H1 (cell line): ENCODE measurements around the gene ZNF513. TPM values are rescaled to one million over a fixed set of nuclear protein-coding genes. Genes with fewer than 3 reads are reported as not detected.

Experiments used
- CTCF ChIA-PET: fragments of 300-600 bp; sonication (Branson Sonifier 250); formaldehyde crosslinking; loops from one replicate; lab custom pipeline; 2021; ENCODE audit not compliant: partially characterized antibody; lab: Charles Lee
- POLR2A ChIA-PET: fragments of 300-600 bp; sonication (Branson Sonifier 250); formaldehyde crosslinking; loops from one replicate; lab custom pipeline; 2021; ENCODE audit warnings: inconsistent platforms; ENCODE audit not compliant: partially characterized antibody; lab: Charles Lee
- DNase-seq, 2 experiments: peaks; one replicate each; pipeline versions ENCODE4 v3.0.0 to v3.0.0-alpha.2; 2010 to 2022; ENCODE audit warnings: low spot score in 2 of 2, low read depth in 1 of 2, mixed read lengths in 1 of 2
- FAIRE-seq: peaks from 2 replicates; lab custom pipeline; 2011; peaks lifted over from hg19 to GRCh38; lab: Jason Lieb, UNC
- H2AFZ ChIP-seq: 2 replicates; pipeline ENCODE4 v1.8.1; 2012; ENCODE audit warnings: low read length, inconsistent platforms
- H2AK5ac ChIP-seq: 2 replicates; pipeline ENCODE4 v1.6.1; 2013; ENCODE audit warnings: low read depth, low read length
- H2BK120ac ChIP-seq: replicated peaks from 2 replicates; pipeline ENCODE3; 2013; ENCODE audit warnings: low read depth, low read length, inconsistent platforms
- H2BK12ac ChIP-seq: 2 replicates; pipeline ENCODE4 v1.6.1; 2013; ENCODE audit warnings: low read depth, low read length
- H2BK15ac ChIP-seq: 2 replicates; pipeline ENCODE4 v1.6.1; 2013; ENCODE audit warnings: low read length
- H2BK20ac ChIP-seq: 2 replicates; pipeline ENCODE4 v1.6.1; 2013; ENCODE audit warnings: low read length
- H2BK5ac ChIP-seq: 2 replicates; pipeline ENCODE4 v1.6.1; 2013; ENCODE audit warnings: low read depth, low read length
- H3K14ac ChIP-seq: 2 replicates; pipeline ENCODE4 v1.6.1; 2013; ENCODE audit warnings: inconsistent platforms; ENCODE audit not compliant: insufficient read length
- H3K18ac ChIP-seq: 2 replicates; pipeline ENCODE4 v1.6.1; 2013; ENCODE audit warnings: low read length; ENCODE audit errors: extremely low read depth
- H3K23ac ChIP-seq: 2 replicates; pipeline ENCODE4 v1.6.1; 2013; ENCODE audit warnings: inconsistent platforms; ENCODE audit not compliant: insufficient read length
- H3K23me2 ChIP-seq: 2 replicates; pipeline ENCODE4 v1.6.1; 2013; ENCODE audit warnings: low read depth, low read length
- H3K27ac ChIP-seq: 2 replicates; pipeline ENCODE4 v1.6.1; 2011; ENCODE audit warnings: low read depth, low read length, inconsistent platforms
- H3K27me3 ChIP-seq, 4 experiments: replicated peaks in 1 of 4; 1 replicate in 1 of 4; 2 replicates in 3 of 4; pipeline versions ENCODE4 v1.6.1 to v1.8.1; 2011 to 2013; ENCODE audit warnings: low read length in 3 of 4, mild to moderate bottlenecking in 3 of 4, inconsistent platforms in 2 of 4, mixed read lengths in 2 of 4, moderate library complexity in 1 of 4; ENCODE audit not compliant: control insufficient read depth in 3 of 4, insufficient read depth in 3 of 4; ENCODE audit errors: extremely low read depth in 1 of 4
- H3K36me3 ChIP-seq, 4 experiments: 2 replicates each; pipeline versions ENCODE4 v1.6.1 to v1.8.1; 2011 to 2013; ENCODE audit warnings: mild to moderate bottlenecking in 4 of 4, low read length in 3 of 4, moderate library complexity in 2 of 4, control low read depth in 1 of 4, inconsistent platforms in 1 of 4; ENCODE audit not compliant: insufficient read depth in 4 of 4, control insufficient read depth in 2 of 4
- H3K4ac ChIP-seq: replicated peaks from 2 replicates; pipeline ENCODE3; 2013; ENCODE audit warnings: low read length, low read depth, mixed read lengths, inconsistent platforms; ENCODE audit not compliant: insufficient read length
- H3K4me1 ChIP-seq, 4 experiments: replicated peaks in 1 of 4; 1 replicate in 1 of 4; 2 replicates in 3 of 4; pipeline versions ENCODE4 v1.6.1 to v1.8.1; 2011 to 2013; ENCODE audit warnings: low read length in 3 of 4, inconsistent platforms in 2 of 4, mixed read lengths in 1 of 4; ENCODE audit not compliant: insufficient read depth in 4 of 4, control insufficient read depth in 3 of 4
- H3K4me2 ChIP-seq, 2 experiments: 2 replicates each; pipeline versions ENCODE4 v1.6.1 to v1.8.1; 2011 to 2013; ENCODE audit warnings: low read depth in 2 of 2, low read length in 2 of 2, control low read depth in 1 of 2, inconsistent platforms in 1 of 2, mild to moderate bottlenecking in 1 of 2; ENCODE audit not compliant: insufficient read depth in 1 of 2
- H3K4me3 ChIP-seq, 4 experiments: fragments of 200-600, 300-600 bp in 1 of 4; sonication (generic), shearing (Covaris generic), sonication (Bioruptor Twin) in 1 of 4; 2 replicates each; pipeline versions ENCODE4 v1.5.1 to v1.8.1; 2011 to 2016; ENCODE audit warnings: low read length in 4 of 4, low read depth in 3 of 4, control low read depth in 2 of 4, inconsistent platforms in 2 of 4, mild to moderate bottlenecking in 2 of 4, mixed read lengths in 1 of 4, moderate library complexity in 1 of 4; ENCODE audit not compliant: insufficient read depth in 2 of 4; ENCODE audit errors: extremely low read depth in 1 of 4
- H3K56ac ChIP-seq: replicated peaks from 2 replicates; pipeline ENCODE3; 2013; ENCODE audit warnings: low read depth, mild to moderate bottlenecking, mixed read lengths, low read length, inconsistent platforms; ENCODE audit not compliant: insufficient read length
- H3K79me1 ChIP-seq: 2 replicates; pipeline ENCODE4 v1.6.1; 2013; ENCODE audit warnings: low read depth, low read length, control low read depth
- H3K79me2 ChIP-seq, 2 experiments: 2 replicates each; pipeline versions ENCODE4 v1.6.1 to v1.8.1; 2012 to 2013; ENCODE audit warnings: low read length in 2 of 2, mild to moderate bottlenecking in 2 of 2, inconsistent platforms in 1 of 2; ENCODE audit not compliant: insufficient read depth in 2 of 2, control insufficient read depth in 1 of 2
- H3K9ac ChIP-seq, 4 experiments: replicated peaks in 1 of 4; 1 replicate in 1 of 4; 2 replicates in 3 of 4; pipeline versions ENCODE4 v1.6.1 to v1.8.1; 2011 to 2013; ENCODE audit warnings: low read depth in 3 of 4, low read length in 3 of 4, control low read depth in 2 of 4, mild to moderate bottlenecking in 2 of 4, moderate library complexity in 2 of 4, inconsistent platforms in 1 of 4; ENCODE audit errors: extremely low read depth in 1 of 4
- H3K9me3 ChIP-seq, 2 experiments: 2 replicates each; pipeline versions ENCODE4 v1.6.1 to v1.8.1; 2012 to 2013; ENCODE audit warnings: mild to moderate bottlenecking in 2 of 2, moderate library complexity in 2 of 2, control low read depth in 1 of 2, inconsistent platforms in 1 of 2, low read depth in 1 of 2, low read length in 1 of 2, mixed read lengths in 1 of 2; ENCODE audit not compliant: insufficient read depth in 2 of 2
- H4K20me1 ChIP-seq, 2 experiments: replicated peaks in 1 of 2; 2 replicates each; pipeline versions ENCODE3 to v1.8.1; 2011 to 2013; ENCODE audit warnings: inconsistent platforms in 2 of 2, low read length in 2 of 2, mild to moderate bottlenecking in 1 of 2; ENCODE audit not compliant: insufficient read depth in 2 of 2, control insufficient read depth in 1 of 2
- H4K5ac ChIP-seq: 2 replicates; pipeline ENCODE4 v1.6.1; 2013; ENCODE audit warnings: low read length, low read depth, mixed read lengths, inconsistent platforms; ENCODE audit not compliant: insufficient read length
- H4K8ac ChIP-seq: 2 replicates; pipeline ENCODE4 v1.8.0; 2013; ENCODE audit warnings: mild to moderate bottlenecking, moderate library complexity, low read length, inconsistent platforms; ENCODE audit not compliant: insufficient read depth; ENCODE audit errors: extremely low read depth
- H4K91ac ChIP-seq: replicated peaks from 2 replicates; pipeline ENCODE3; 2013; ENCODE audit warnings: low read length, mixed read lengths, inconsistent platforms; ENCODE audit not compliant: insufficient read length
- POLR2A ChIP-seq, 2 experiments: IDR thresholded peaks; 1 replicate in 1 of 2; 2 replicates in 1 of 2; pipeline ENCODE4 v1.6.1; 2011; ENCODE audit warnings: low read depth in 2 of 2, low read length in 2 of 2, mild to moderate bottlenecking in 2 of 2; ENCODE audit errors: control extremely low read depth in 1 of 2
- WGBS, 2 experiments: shearing (Covaris generic) in 1 of 2; methylation state at CpG; one replicate each; pipeline versions ENCODE4 v1.1.6 to v1.1.7; 2013 to 2015; ENCODE audit warnings: low lambda C conversion rate in 2 of 2, mixed read lengths in 2 of 2, inconsistent platforms in 1 of 2, low coverage in 1 of 2, missing lambda C conversion rate in 1 of 2; ENCODE audit not compliant: insufficient replicate concordance in 2 of 2, insufficient coverage in 1 of 2, insufficient read length in 1 of 2; ENCODE audit errors: extremely low coverage in 1 of 2, missing lambda C conversion rate in 1 of 2; 5-methylcytosine and 5-hydroxymethylcytosine counted together
- polyA plus RNA-seq, 7 experiments: library from polyadenylated mRNA; depleted of rRNA in 3 of 7; stranded (reverse) in 5 of 7; unstranded in 2 of 7; fragments of >200 nt in 5 of 7; fragments of 200-250 nt in 2 of 7; gene quantifications; 1 replicate in 5 of 7; 2 replicates in 1 of 7; 4 replicates in 1 of 7; pipeline versions ENCODE4 v1.2.1 to v1.2.3, GENCODE V29; 2011 to 2013; ENCODE audit warnings: missing spikeins in 2 of 7, mixed read lengths in 2 of 7
- total RNA-seq: library from RNA; stranded (reverse); fragmentation: NEBNext Ultra II Directional; extraction: Animal tissue kit (Norgen Biotek cat#: 25700); gene quantifications from 2 replicates; pipeline ENCODE4 v1.2.1, GENCODE V29; 2021
- TF ChIP-seq, protein P1 (sequence below): IDR thresholded peaks from 2 replicates; pipeline ENCODE4 v1.6.1; 2012; ENCODE audit warnings: inconsistent platforms

Gene ZNF513
- total and polyA plus RNA-seq, 2 of the 8 experiments (the other 6 are each of a cell fraction or from before 2014, with no cell fraction given): 17.3 to 29.5 TPM

DNA sequence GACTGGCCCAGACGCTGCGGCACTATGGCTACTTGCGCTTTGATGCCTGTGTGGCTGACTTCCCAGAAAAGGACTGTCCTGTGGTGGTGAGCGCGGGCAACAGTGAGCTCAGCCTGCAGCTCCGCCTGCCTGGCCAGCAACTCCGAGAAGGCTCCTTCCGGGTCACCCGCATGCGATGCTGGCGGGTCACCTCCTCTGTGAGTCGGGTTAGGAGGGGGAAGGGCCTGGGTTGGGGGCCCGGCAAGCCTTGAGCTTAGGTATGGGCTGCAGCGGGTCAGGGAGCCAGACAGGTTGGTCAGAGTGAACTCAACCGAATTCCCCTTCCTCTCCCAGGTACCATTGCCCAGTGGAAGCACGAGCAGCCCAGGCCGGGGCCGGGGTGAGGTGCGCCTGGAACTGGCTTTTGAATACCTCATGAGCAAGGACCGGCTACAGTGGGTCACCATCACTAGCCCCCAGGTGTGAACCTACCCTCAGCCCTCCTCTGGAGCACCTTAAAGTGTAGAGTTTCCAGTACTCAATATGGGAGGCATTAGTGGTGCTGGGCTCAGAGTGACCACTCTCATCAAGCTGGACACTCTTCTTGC is 4.9 kb downstream of the ZNF513 start:
- Histone ChIP-seq H2BK20ac (no peak overlapping the region), H3K4ac (no peak overlapping the region), H2BK5ac (no peak overlapping the region), H3K56ac (no peak overlapping the region), H3K4me2 (no peak overlapping the region), H3K23me2 (peaks cover 13% of the 10 kb centered on the region), H3K18ac (no peak overlapping the region), H2BK120ac (no peak overlapping the region), H4K8ac (no peak overlapping the region; the same call in 1 of the 2 replicates), H3K9ac (no peak overlapping the region), H3K79me1 (peaks cover 6% of the 10 kb centered on the region), H3K27me3 (no peaks in the 10 kb centered on the region), H4K91ac (no peak overlapping the region), H3K4me3 (no peak overlapping the region), H3K36me3 (peaks cover 29 to 50% (median 43%) of the 10 kb centered on the region in 4 experiments), H4K5ac (no peak overlapping the region), H3K9me3 (no peaks in the 10 kb centered on the region), H2BK12ac (no peak overlapping the region), H3K14ac (no peak overlapping the region), H2AK5ac (no peak overlapping the region), H3K27ac (no peak overlapping the region), H2BK15ac (no peak overlapping the region), H3K79me2 (peaks cover 0 to 27% of the 10 kb centered on the region in 2 experiments; a peak in 2 of 4 replicates), H4K20me1 (peaks cover 4 to 18% of the 10 kb centered on the region in 2 experiments), H2AFZ (no peak overlapping the region), H3K23ac (no peak overlapping the region), H3K4me1 (peaks cover 0 to 10% (median 3%) of the 10 kb centered on the region in 4 experiments; a peak in 5 of 7 replicates)
- POLR2A ChIA-PET: interaction anchor here (1.3 to 9.5 kb wide), 8 partner anchors 9 to 64 kb away, joined by 3 to 114 read pairs (median 4); partner anchors contain the start of genes EIF2B4, GTF3C2 and NRBP1
- FAIRE-seq: no peak
- 0 out of 3 replicates have a peak, but pooled peaks of 1 of the 2 experiments have one; percentile 10 for TF ChIP-seq POLR2A (IDR thresholded peaks at IDR 0.05; ENCODE audit: control extremely low read depth in 1 of 2, low read depth in 2 of 2, low read length in 2 of 2)
- TF ChIP-seq, protein P1, sequence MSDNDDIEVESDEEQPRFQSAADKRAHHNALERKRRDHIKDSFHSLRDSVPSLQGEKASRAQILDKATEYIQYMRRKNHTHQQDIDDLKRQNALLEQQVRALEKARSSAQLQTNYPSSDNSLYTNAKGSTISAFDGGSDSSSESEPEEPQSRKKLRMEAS: no peak
- WGBS, 2 experiments: 93% methylated on average over 19 of the region's 20 CpGs; no CpG with 5 or more reads in 1 of the 2 experiments
- no peak for DNase-seq
- CTCF ChIA-PET: interaction anchor here (0.9 to 1.6 kb wide), 2 partner anchors 54 to 55 kb away, joined by 3 read pairs; no protein-coding TSS in a partner anchor
